ENCODE data around the gene TMEM79. TPM values are rescaled to one million over a fixed set of nuclear protein-coding genes. Genes with fewer than 3 reads are reported as not detected.

The TMEM79 gene
- polyA plus RNA-seq, 1 of the 3 experiments (the other 2 are of a cell fraction): 4.5 TPM

GRCh38 chr1:156245451-156246232, 38.5 kb upstream of the TMEM79 start (continued):
- TF ChIP-seq ZBTB33 (IDR thresholded peaks at IDR 0.05; ENCODE audit: borderline replicate concordance, low read depth) (no peak), MXI1 (IDR thresholded peaks at IDR 0.05; ENCODE audit: low read depth, low read length) (no peak), JUND (IDR thresholded peaks at IDR 0.05) (no peak), PBX3 (IDR thresholded peaks at IDR 0.05) (no peak)

DNA sequence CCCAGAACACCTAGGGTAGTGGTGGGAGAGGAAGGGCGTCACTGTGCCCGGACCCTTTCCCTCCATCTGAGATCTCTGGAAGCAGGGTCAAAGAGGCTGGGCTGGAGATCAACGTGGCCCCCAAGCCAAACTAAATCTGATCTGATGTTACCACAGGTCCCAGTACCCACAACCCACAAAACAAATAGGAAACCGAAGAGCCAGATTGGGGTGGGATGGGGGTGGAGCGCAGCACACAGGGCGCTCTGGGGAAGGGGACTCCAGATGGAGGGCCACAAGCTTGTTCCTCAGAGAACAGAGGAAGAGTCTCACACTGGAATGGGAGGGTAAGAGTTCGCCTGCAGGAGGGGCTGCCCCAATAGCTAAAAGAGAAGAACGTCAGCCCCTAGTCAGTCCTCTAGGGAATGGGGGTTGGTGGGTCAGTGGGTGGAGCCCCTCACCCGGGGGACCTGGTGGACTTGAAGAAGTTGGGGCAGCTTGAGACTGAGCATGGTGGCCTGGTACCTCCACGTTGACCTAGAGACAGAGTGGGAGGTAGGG, 37.8 kb upstream of the TMEM79 start:
- peaks cover 5 to 32% of the 10 kb centered on the region in 2 experiments for H3K36me3 ChIP-seq (replicated peaks in 1 of 2; ENCODE audit: control insufficient read depth in 1 of 2, insufficient read depth in 2 of 2, low read length in 1 of 2)
- no peak overlapping the region; a peak in 1 of 4 replicates for H3K27ac ChIP-seq (ENCODE audit: low read depth in 2 of 2, low read length in 1 of 2)
- no peaks in the 10 kb centered on the region for H3K79me2 ChIP-seq (ENCODE audit: insufficient read depth)
- ChIA-PET POLR2A (interaction anchor here (1.0 to 1.8 kb wide), 2 partner anchors 14 to 34 kb away, joined by 3 to 4 read pairs; partner anchors contain the start of gene PMF1), CTCF (interaction anchor here (1.4 to 4.0 kb wide), 5 partner anchors 11 to 150 kb away, joined by 4 to 26 read pairs (median 11); no protein-coding TSS in a partner anchor)
- no peak for TF ChIP-seq CTCF (IDR thresholded peaks at IDR 0.05)
- TF ChIP-seq PBX3 (IDR thresholded peaks at IDR 0.05): no peak
- TF ChIP-seq RFX5 (IDR thresholded peaks at IDR 0.05; ENCODE audit: low read length): no peak
- TF ChIP-seq FOXJ3 (CRISPR knock-in tag; IDR thresholded peaks at IDR 0.05): no peak
- TF ChIP-seq NFIC (IDR thresholded peaks at IDR 0.05; ENCODE audit: borderline replicate concordance): no peak
- TF ChIP-seq ZBTB33 (IDR thresholded peaks at IDR 0.05; ENCODE audit: borderline replicate concordance, low read depth): no peak
- no peak for TF ChIP-seq GATA2 (CRISPR knock-in tag; IDR thresholded peaks at IDR 0.05)
- TF ChIP-seq FOXM1 (IDR thresholded peaks at IDR 0.05; ENCODE audit: low read depth): no peak
- no peak for TF ChIP-seq MEF2A (IDR thresholded peaks at IDR 0.05; ENCODE audit: borderline replicate concordance, low read depth)
- TF ChIP-seq, protein P1, sequence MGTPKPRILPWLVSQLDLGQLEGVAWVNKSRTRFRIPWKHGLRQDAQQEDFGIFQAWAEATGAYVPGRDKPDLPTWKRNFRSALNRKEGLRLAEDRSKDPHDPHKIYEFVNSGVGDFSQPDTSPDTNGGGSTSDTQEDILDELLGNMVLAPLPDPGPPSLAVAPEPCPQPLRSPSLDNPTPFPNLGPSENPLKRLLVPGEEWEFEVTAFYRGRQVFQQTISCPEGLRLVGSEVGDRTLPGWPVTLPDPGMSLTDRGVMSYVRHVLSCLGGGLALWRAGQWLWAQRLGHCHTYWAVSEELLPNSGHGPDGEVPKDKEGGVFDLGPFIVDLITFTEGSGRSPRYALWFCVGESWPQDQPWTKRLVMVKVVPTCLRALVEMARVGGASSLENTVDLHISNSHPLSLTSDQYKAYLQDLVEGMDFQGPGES (IDR thresholded peaks at IDR 0.05; ENCODE audit: low read depth, low read length): no peak
- TF ChIP-seq CHD2 (IDR thresholded peaks at IDR 0.05; ENCODE audit: low read length, partially characterized antibody): no peak
- no peak for TF ChIP-seq RXRA (IDR thresholded peaks at IDR 0.05; ENCODE audit: borderline replicate concordance, low read depth)
- TF ChIP-seq RCOR1 (IDR thresholded peaks at IDR 0.05; ENCODE audit: low read length): no peak
- TF ChIP-seq SMC3 (IDR thresholded peaks at IDR 0.05; ENCODE audit: low read depth, low read length): no peak
- TF ChIP-seq TCF12 (IDR thresholded peaks at IDR 0.05): no peak
- TF ChIP-seq MXI1 (IDR thresholded peaks at IDR 0.05; ENCODE audit: low read depth, low read length): no peak
- no peak for TF ChIP-seq FOSL2 (IDR thresholded peaks at IDR 0.05; ENCODE audit: borderline replicate concordance, low read depth)
- no peak for TF ChIP-seq NRF1 (IDR thresholded peaks at IDR 0.05; ENCODE audit: low read depth, low read length)
- no peaks in the 10 kb centered on the region for H3K9me3 ChIP-seq
- 92% methylated on average over 7 of the region's 10 CpGs for WGBS (ENCODE audit: low lambda C conversion rate)
- H3K4me3 ChIP-seq (ENCODE audit: low read depth in 2 of 2, low read length in 1 of 2): no peak overlapping the region
- no peaks in the 10 kb centered on the region for H3K27me3 ChIP-seq (ENCODE audit: insufficient read depth)
- DNase-seq: peak; percentile 43
- H4K20me1 ChIP-seq (ENCODE audit: insufficient read depth): no peaks in the 10 kb centered on the region
- H3K4me1 ChIP-seq (ENCODE audit: control insufficient read depth in 1 of 2, insufficient read depth in 2 of 2, low read depth in 1 of 2, low read length in 1 of 2): peaks cover 5 to 62% of the 10 kb centered on the region in 2 experiments; a peak in 2 of 4 replicates
- H2AFZ ChIP-seq (ENCODE audit: low read depth): no peak overlapping the region
- no peak overlapping the region for H3K4me2 ChIP-seq
- H3F3A ChIP-seq (replicated peaks; ENCODE audit: insufficient read depth): peaks cover 4% of the 10 kb centered on the region
- no peaks in the 10 kb centered on the region for H3K9me2 ChIP-seq
- H3K9ac ChIP-seq: no peak overlapping the region
